A673 (cell line): Measurements from ENCODE around the gene MYH4.

Experiments
- EZH2 ChIP-seq: fragments of 200-600 bp; sonication (generic); IDR thresholded peaks from 2 replicates; pipeline ENCODE4 v1.6.1; 2017; ENCODE audit warnings: borderline replicate concordance, low read depth, mild to moderate bottlenecking, mixed read lengths, antibody characterized with exemption, low read length; ENCODE audit not compliant: poor library complexity, severe bottlenecking
- TF ChIP-seq, protein P1 (sequence below): fragments of 300-800, 200-600 bp; sonication (generic); conservative IDR thresholded peaks from 2 replicates; pipeline ENCODE4 v1.5.1; 2017; ENCODE audit warnings: low read depth, mild to moderate bottlenecking, antibody characterized with exemption, low read length, moderate library complexity, mixed read lengths

DNA sequence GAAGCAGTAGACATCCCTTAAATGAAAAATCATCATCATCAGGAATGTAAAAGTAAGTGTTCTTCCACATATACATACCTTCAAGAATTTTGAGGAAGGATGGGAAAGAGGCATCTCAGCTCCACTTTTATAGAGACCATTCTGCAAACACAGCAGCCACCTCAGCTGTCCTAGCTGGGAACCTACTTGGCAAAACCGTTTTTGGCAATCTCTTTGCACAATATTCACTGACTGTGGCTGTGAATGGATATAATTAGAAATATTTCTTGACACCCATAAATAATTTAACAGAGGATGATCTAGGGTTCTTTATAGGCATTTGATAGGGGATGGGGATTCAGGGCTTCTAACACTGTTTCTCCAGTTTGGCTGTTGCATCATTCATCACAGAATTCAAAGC is at the start of gene MYH4:
- TF ChIP-seq EZH2: no peak
- TF ChIP-seq, protein P1, sequence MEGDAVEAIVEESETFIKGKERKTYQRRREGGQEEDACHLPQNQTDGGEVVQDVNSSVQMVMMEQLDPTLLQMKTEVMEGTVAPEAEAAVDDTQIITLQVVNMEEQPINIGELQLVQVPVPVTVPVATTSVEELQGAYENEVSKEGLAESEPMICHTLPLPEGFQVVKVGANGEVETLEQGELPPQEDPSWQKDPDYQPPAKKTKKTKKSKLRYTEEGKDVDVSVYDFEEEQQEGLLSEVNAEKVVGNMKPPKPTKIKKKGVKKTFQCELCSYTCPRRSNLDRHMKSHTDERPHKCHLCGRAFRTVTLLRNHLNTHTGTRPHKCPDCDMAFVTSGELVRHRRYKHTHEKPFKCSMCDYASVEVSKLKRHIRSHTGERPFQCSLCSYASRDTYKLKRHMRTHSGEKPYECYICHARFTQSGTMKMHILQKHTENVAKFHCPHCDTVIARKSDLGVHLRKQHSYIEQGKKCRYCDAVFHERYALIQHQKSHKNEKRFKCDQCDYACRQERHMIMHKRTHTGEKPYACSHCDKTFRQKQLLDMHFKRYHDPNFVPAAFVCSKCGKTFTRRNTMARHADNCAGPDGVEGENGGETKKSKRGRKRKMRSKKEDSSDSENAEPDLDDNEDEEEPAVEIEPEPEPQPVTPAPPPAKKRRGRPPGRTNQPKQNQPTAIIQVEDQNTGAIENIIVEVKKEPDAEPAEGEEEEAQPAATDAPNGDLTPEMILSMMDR: no peak
